Putamen (tissue), 1 donor: ENCODE results near the gene MYPN.
A peak's percentile ranks its signal among the peaks of the same experiment; 100 is the strongest.

Source experiments
- DNase-seq: peaks from one replicate; pipeline ENCODE4 v3.0.0-alpha.2; 2016; ENCODE audit warnings: low spot score

The MYPN gene

DNA sequence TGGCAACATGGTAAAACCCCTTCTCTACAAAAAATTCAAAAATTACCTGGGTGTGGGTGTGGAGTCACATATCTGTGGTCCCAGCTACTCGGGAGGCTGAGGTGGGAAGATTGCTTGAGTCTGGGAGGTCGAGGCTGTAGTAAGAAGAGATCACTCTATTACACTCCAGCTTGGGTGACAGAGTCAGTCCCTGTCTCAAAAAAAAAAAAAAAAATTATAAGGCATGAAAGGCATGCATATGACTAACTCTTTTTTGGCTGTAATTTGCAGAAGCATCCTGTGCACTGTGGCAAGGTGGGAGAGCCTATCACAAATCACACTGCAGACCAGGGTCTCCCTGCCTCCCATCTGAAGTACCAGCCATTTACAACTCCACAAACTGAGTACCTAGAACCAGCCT is 14.1 kb upstream of the MYPN start:
- DNase-seq: no peak

GRCh38 chr10:68096913-68097516 is 12.3 kb upstream of the MYPN start:
- DNase-seq: no peak

- no peak for DNase-seq
These were observed 9.6 kb upstream of the MYPN start for GRCh38 chr10:68099736-68100135.

DNA sequence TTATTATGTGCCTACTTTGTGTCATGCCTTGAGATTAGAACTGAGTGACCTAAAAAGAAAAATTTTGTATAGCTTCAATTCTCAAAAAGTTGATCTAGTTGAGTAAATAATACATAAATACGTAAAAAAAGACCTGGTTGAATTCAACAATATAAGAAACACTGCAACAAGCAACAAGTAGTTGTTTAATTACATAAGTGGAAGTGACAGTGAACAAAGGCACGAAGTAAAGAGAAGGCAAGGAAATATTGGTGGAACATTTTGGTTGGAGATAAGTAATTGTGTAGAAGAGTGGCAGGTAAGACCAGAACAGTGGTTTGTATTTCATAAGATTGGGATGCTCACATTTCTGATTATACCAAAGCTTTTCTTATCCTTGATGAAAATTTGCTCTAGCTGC is 8.2 kb upstream of the MYPN start:
- no peak for DNase-seq

DNA sequence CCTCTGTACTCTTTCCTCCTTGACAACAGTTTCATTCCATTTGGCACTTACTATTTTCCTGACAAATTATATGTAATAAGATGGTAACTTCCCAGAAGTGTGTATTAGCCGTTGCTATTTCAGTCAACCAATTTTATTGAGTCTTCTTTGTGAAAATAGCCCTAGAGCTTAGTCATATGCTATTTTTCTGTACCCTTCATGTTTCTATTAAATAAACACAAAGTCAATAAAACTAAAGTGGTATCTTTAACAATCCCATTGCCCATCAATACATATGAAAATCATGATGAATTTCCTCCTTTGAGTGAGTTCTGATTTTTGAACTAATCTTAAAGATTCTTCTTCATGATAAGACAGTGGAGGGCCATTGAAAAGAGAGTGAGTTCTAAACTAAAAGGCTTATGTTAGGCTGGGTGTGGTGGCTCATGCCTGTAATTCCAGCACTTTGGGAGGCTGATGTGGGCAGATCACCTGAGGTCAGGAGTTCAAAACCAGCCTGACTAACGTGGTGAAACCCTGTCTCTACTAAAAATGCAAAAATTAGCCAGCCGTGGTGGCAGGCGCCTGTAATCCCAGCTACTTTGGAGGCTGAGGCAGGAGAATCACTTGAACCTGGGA is 5.9 kb upstream of the MYPN start:
- no peak for DNase-seq

DNA sequence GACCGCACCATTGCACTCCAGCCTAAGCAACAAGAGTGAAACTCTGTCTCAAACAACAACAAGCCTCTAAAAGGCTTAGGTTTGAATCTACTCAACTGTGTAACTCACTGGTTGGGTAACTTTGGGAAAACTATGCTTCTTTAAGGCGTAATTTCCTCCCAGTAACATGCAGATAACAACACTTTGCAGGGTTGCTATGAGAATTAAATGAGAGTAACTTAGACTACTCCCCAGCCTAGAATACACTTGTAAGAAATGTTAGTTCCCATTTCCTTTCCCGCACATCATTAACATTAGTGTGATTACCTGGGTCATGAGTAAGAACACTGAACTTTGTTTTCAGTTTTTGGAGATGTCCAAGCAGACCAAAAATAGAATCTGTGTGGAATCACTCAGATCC is 5.4 kb upstream of the MYPN start:
- no peak for DNase-seq

DNA sequence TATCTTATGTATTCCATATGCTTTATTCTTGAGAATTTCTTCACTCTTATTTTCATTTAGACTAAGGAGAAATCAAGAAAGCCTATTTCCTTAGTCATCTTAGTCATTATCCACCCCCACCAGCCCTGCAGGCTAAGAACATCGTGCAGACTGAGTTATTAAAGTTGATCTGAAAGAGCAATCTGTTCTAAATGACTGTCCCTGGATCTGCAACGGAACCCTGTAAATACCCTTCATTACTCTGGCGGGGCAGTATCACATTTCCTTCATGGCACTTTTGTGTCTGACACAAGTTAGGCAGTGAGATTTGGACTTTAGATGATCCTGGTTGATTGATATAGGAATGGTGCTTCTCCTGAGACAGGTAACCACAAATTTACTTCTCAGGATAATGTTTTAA is 3.5 kb upstream of the MYPN start:
- peak; percentile 26 for DNase-seq

- no peak for DNase-seq
These were observed 2.6 kb upstream of the MYPN start for GRCh38 chr10:68106656-68107055.

DNA sequence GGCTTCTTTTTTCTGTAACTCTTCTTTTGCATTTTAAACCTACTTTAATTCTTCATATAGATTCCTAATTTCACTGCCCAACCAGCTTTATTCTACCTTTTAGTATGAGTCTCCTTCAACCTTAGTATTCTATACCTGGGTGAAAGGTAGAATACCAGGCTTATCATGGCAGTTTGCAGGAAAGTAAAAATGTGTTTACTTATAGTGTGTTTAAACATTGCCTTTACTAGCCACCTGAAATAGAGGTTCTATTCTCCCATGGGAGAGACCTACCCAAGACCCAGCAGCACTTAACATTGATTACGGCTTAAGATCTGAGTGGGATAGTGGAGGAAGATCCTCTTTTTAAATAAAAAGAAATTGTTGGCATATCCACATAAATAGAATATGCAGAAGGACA is 1.6 kb upstream of the MYPN start:
- DNase-seq: no peak

DNA sequence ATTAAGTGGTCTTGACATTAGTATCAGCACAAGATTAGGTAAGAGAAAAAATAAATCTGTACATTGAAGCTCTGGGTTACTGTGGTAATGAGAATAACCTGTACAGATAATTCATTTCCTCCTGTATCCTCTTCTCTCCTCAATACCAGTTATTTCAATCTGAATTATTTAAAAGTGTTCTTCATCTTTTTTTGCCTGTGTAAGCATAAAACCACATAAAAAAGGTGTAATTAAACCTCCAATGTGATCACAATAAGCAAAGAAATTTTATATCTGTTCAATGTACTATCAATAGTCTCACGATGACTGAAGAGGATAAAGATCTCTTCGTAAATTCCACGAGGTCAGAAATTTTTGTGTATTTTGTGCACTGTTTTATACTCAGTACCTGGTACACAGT is 1.2 kb upstream of the MYPN start:
- DNase-seq: no peak

- DNase-seq: no peak
These were observed 635 bp upstream of the MYPN start for GRCh38 chr10:68108653-68109052.

DNA sequence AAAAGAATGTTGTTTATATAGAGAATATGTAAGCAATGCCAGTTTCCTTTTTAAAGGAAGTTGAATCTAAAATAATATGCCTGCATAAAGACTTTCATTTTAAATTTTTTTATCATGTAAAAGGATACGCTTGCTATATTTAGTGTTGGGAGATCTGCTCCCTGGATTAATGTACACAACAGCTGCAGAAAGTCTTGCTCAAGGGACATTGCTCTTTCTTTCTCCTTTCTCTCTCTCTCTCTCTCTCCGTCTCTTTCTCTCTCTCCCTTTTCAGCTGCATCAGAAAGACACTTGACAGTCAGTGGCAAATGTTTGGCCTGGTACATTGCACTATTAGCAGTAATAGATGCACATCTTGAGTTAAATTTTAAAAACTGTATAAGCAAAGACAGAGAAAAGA is 739 bp downstream of the MYPN start:
- no peak for DNase-seq

GRCh38 chr10:68111584-68111983 is 2.3 kb downstream of the MYPN start:
- DNase-seq: no peak

DNA sequence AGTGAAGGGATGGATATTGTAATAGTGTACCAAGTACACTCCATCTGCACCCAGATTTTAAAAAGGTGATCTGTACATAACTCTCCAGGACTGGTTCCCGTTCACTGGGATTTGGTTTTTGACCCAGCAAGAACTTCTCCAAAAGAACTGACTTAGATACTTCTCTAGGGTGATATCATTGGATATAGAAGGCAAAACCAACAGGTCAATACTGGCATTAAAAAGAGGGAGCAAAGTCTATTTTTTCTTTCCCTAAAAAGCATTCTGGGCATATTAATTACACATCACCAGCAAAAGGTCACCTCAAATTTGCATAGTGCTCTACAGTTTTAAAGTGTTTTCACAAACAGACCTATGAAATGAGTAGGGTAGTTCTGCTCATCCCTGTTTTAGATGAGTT is 3.5 kb downstream of the MYPN start:
- DNase-seq: no peak

DNA sequence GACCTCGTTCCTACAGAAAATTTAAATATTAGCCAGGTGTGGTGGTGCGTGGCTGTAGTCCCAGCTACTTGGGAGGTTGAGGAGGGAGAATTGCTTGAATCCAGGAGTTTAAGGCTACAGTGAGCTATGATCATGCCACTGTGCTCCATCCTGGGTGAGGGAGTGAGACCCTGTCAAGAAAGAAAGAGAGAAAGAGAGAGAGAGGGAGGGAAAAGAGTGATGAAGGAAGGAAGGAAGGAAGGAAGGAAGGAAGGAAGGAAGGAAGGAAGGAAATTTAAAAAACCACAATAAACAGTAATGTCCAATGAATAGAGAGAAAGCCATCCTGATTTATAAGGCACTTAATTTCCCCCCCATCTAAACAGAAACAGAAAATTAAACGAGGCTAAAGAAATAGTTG is 9.4 kb downstream of the MYPN start:
- no peak for DNase-seq

GRCh38 chr10:68121020-68121743 is 11.9 kb downstream of the MYPN start:
- no peak for DNase-seq

- no peak for DNase-seq
These were observed 12.6 kb downstream of the MYPN start for GRCh38 chr10:68121852-68122251.

DNA sequence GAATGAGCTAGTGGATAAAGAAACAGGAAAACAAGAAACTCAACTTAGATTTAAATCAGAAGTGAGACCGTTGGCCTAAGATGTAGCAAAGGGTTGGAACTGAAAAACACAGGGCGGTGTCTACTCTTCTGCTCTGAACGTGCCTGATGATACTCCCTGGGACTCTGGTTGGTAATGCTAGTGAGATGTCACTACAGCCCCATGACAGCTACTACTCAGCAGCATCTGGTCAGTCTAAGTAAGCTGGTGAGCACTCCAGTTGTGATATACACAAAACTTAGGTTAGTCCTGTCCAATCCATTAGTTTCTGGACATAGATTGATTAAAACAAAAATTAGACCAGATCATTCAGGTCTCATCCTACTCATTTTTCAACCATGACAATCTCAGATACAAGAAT is 15.4 kb downstream of the MYPN start:
- no peak for DNase-seq

GRCh38 chr10:68125772-68126171 is 16.5 kb downstream of the MYPN start:
- no peak for DNase-seq

- DNase-seq: no peak
These were observed 18.7 kb downstream of the MYPN start for GRCh38 chr10:68128015-68128414.

DNA sequence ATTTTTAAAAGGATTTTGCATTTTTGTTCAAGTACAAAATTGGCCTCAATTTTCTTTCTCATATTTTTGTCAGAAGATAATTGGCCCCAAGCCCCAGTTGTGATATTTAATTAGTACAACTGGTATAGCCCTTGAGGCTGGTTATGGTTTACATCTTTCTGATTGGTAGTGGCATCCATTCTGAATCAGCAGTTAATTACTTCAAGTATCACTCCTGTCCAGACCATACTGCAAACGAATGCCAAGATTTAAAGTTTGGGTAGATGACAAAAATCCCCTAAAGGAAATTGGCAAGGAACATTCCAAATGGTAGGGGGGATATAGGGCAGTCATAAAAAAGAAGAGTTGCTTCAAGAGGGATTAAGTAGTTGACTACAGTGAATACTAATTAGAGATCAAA is 23.1 kb downstream of the MYPN start:
- DNase-seq: no peak

DNA sequence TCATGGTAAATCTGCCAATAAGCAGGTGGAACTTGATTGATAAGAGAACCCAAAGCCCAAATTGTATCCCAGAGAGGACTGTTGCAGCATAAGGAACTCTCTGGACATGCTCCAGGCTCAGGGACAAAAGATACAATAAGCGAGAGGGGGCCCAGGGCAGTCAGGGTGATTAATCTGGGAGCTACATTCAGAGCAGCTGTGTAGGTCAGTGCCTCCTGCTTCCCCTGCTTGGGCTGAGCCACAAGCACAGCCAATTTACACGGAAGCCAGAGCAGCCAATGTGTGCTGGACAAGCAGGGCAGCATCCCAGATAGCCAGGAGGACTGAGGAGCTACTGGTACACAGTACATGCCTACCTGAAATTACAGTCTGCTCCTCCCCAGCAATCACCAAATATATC is 24.2 kb downstream of the MYPN start:
- no peak for DNase-seq

- DNase-seq: no peak
These were observed 26.1 kb downstream of the MYPN start for GRCh38 chr10:68135362-68135761.
